GM19328 (cell line): ENCODE results near the gene PHETA1.
"Not testable (repeated sequence)": the region's sequence is repeated elsewhere in the genome, so short reads cannot be mapped to it uniquely, and the experiment has no call there.

Source experiments
- ATAC-seq: cut with Tn5 transposase; IDR thresholded peaks from one replicate; pipeline ENCODE4 v1.9.1; 2021; ENCODE audit warnings: mild to moderate bottlenecking, moderate library complexity; ENCODE audit not compliant: unreplicated experiment

PHETA1 gene

GRCh38 chr12:111373231-111373630 lies 4.3 kb upstream of the PHETA1 start:
- ATAC-seq, result not testable (repeated sequence)

DNA sequence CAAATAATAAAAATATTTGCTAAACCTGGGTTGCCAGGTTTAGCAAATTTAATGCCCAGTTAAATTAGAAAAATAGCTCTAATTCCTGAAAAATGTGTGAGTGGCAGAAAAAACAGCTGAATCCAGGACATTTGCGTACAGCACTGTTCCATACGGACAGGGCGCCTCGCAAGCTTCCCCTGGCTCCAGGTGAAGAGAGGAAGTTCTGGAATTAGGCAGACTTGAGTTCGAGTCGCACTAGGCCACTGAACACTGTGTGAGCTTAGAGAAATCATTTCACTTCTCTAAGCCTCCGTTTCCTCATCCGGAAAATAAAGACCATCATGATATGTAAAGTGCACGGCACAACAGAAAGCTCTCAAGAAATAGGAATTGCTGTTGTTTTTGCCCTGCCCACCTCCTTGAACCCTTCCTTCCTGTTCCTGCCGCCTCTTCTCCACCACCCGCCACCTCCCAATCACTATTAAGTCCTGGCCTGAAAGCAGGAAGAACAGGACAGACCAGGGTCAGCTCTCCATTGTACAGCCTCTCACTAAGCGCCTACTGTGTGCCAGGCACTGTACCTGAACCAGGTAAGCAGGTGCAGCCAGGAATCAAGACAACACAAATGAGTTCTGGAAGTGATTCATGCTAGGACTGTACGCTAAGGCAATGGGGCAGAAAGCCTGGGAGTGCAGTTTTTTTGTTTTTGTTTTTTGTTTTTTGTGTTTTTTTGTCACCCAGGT lies 763 bp upstream of the PHETA1 start:
- ATAC-seq, result no peak

GRCh38 chr12:111368291-111368787 lies 556 bp downstream of the PHETA1 start:
- ATAC-seq, result no peak

DNA sequence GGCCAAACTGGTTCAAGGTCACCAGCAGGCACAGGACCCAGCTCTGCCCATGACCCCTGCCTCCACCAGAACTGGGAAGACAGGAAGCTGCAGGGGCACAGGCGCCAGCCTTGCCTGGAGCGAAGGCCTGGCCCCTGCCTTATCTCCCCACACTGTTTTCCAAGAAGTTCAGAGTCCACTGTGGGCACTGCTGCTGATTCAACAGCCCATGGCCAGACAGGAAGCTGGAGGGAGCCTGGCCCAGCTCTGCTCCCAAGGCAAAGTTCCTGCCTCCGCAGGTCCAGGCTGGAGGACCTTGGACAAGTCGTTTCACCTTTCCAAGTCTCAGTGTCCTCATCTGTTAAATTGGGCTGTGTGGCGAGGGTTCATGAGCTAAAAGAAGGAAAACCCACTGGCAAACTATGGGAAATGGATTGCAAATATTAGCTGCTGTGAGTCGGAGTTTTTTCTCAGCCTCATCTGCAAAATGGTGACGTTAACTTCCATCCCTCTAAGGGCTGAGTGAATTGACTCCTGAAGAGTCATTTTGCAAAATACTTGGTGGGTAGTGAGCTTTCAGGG lies 1.2 kb downstream of the PHETA1 start:
- ATAC-seq, result no peak

- no peak for ATAC-seq
Observed at GRCh38 chr12:111366583-111366982, 2.3 kb downstream of the PHETA1 start.

GRCh38 chr12:111366075-111366474 lies 2.8 kb downstream of the PHETA1 start:
- no peak for ATAC-seq

- ATAC-seq, result no peak
Observed at GRCh38 chr12:111363578-111363977, 5.3 kb downstream of the PHETA1 start.

DNA sequence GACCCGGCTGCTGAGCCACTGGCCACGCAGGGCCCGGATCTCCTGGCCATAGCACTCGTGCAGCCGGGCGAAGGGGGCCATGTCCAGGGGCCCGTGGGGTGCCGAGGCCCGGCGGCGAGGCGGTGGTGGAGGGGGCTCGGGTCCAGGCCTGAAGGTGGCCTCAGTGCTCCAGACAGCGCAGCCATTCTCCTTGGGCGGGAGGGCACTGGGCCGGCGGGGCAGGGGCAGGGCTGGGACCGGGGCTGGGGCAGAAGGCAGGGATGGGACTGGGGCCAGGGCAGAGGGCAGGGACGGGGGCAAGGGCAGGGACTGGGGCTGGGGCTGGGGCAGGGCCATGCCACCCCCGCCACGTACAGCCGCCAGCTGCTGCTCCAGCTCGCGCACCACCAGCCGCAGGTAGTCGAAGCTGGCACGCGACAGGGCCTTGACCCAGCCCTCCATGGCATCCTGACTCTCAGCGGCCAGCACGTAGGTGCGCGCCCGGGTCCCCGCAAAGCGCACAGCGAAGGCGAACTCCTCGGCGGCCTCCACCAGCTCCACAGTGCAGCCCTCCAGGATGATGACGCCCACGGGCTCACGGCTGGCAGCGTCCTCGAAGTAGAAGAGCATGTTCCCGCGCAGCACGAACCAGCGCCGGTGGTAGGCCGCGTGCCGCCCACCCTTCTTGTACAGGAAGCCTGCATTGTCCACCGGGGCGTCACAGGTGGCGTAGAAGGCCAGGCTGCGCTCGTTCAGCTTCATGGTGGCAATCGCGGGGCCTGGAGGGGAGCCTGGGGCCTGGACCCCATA lies 6.0 kb downstream of the PHETA1 start:
- no peak for ATAC-seq

DNA sequence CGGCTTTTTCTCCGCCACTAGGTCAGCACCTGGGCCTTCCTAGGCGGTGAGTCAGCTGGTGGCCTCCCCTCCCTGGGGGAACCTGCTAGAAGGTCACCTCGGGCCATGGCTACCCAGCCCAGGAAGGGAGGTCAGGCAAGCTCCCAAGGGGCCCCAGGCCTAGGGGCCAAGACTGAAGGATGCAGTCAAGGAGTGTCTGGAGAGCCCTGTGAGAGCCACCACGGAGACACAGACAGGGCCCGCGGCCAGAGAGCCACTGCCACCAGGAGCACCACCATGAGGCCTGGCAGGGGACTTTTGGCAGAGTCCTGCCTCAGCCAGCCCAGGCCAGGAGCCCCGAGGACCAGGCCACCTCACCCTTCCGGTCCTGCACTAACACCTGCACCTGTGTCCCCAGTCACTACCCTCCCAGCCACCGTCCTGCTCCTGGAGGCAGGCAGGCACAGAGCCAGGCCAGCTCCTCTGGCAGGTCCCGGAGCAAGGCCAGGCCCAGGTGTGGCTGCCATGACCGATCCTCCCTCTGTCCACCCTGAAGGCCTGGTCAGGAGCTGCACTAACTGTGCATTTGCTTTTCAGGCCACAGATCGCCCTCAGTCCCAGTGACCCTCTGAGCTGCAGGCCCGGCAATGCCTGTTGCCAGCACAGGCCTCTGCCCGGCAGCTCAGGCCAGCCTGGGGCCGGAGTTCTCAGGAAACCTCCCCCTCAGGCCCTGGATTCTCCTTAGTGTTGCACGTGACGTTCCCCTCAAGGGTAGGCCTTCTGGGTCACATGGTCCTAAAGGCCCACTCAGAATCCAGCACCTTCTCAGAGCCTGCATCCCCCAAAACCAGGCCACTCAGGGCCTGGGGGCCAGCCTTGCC lies 6.9 kb downstream of the PHETA1 start:
- ATAC-seq, result no peak

DNA sequence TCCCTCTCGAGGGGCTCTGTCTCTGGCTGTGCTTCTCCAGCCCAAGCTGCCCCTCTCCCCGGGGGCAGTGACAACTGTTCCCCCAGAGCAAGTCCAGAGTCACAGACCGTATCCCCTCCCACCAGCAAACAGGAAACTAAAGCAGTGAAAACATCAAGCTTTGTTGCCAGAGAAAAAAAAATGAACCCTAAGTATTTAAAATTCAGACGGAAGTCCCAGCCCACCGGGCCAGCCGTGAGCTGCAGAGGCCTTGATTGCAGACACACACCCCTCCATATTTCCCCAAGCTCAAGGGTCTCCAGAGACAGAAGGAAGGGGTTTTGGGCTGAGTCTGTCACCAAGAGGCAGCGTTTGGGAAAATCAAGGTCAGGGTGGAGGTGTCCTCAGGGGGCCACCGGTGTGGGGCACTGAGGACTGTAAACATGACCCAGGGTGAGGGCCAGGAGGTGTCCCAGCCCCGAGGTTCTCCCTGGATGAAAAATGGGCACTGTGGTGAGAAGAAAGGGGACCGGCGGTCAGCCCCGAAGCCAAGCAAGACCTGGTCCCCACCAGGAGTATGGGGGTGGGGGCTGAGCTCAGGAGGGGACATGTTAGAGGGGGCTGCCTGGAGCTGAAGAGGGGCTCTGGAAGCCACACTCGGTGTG lies 7.7 kb downstream of the PHETA1 start:
- ATAC-seq, result no peak

DNA sequence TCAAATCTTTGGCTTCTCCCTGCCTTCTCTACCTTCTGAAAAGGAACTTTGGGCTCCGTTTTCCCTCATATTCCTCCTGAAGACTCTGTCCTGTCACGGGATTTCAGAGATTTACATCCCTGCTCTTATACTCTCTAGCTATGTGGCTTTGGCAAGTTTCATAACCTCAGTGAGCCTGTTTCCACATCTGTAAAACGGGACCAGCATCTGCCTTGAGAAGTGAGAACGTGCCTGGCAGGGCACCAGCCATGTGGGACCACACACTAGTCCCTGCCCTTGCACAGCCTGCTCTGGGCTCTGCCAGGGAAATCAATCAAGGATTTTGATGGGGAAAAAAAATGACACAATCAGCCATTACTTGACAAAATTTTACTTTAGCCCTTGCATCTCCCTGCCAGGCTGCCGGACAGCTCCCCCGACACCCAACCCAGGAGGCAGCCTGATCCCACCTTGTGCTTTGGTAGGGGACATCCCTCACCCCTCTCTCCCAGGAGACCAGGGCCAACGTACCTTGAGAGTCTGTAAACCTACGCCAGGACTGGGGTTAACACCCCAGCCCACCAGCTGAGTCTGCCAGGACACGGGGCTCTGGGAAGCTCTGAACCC lies 8.5 kb downstream of the PHETA1 start:
- ATAC-seq, result no peak

DNA sequence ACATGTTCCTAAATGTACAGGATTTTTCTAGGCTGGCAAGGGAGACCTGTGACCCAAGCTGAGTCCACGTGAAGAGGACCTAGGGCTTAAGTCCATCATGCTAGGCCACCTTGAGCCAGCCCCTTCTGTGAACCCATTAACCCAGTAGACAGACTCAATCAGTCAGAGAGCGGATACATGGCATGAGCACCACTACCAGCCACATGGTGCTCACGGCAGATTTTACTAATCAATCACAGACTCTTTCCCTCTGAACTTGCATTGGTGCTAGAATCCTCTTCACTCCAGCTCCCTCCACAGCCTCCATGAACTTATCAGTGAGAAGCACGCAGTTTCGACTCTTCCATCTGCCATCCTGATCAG lies 9.0 kb downstream of the PHETA1 start:
- ATAC-seq, result no peak

DNA sequence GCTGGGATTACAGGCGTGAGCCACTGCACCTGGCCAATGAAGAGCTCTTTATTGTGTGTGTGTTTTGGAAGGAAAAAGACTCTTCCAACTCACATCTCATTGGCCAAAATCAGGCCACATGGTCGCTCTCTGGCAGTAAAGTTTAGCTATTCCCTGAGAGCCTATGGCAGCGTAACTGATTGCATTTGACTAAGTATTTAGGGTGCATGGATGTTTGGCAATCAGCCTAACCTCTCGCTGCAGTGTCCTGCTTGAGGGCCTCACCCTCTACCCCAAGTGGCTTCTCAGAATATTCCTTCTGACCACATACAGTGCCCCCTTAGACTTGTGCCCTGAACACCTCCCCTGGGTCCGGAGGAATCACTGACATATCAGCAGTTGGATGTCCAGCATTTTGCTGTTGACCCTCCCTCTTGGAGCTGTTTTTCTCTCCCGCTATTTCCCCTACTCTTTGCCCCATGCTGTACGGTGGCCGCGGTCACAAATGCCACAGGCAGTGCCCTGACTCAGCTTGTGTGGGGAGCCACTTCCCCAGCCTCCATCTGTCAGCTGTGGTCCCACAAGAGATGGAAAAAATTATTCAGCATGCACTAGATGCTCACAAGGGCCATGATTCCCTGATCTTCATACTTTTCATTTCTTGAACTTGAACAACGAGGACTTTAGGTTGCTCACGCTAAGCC lies 9.5 kb downstream of the PHETA1 start:
- no peak for ATAC-seq

DNA sequence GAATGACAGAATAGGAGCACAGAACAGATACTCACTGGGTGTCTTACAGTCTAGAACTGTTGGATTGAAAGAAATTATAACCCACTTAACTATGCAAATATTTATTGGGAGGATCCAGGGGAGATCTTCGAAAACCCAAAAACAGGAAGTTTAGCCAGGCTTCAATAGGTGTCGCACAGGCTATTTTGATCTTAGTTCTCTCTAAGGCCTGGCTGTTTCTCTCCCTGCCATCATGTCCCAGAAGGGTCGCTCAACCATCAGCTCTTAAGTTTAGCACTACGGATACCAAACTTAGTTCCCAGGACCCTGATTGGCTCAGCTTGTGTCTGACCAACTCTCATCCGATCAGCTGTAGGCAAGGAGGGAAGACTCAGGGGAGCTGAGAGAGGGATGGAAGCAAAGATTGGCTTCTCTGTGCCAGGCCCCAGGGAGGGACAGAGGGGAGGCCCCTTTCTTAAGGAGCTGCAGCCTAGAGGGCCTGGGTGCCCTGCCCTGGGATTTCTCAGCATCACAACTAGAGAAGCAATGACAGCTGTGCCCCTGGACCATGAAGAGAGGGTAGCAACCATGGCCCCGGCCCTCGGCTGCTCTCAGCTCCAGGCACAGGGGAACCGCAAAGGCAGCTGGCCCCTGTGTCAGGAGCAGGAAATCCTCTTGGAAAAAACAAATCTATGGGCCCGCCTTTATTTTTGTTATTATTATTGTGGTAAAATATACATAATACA lies 13.5 kb downstream of the PHETA1 start:
- ATAC-seq, result no peak

DNA sequence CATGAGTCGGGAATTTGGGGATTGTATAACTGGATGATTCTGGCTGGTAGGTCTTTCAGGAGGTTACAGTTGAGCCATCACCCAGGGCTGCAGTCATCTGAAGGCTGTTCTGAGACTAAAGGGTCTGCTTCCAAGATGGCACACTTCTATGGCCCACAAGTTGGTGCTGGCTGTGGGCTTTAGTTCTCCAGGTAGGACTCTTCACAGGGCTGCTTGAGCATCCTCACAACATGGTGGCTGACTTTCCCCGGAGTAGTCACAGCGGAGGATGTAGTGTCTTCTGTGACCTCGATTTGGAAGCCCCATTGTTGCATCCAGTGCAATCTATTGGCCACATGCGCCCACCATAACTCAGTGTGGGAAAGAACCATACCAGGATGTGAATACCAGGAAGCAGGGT lies 14.4 kb downstream of the PHETA1 start:
- ATAC-seq, result no peak

DNA sequence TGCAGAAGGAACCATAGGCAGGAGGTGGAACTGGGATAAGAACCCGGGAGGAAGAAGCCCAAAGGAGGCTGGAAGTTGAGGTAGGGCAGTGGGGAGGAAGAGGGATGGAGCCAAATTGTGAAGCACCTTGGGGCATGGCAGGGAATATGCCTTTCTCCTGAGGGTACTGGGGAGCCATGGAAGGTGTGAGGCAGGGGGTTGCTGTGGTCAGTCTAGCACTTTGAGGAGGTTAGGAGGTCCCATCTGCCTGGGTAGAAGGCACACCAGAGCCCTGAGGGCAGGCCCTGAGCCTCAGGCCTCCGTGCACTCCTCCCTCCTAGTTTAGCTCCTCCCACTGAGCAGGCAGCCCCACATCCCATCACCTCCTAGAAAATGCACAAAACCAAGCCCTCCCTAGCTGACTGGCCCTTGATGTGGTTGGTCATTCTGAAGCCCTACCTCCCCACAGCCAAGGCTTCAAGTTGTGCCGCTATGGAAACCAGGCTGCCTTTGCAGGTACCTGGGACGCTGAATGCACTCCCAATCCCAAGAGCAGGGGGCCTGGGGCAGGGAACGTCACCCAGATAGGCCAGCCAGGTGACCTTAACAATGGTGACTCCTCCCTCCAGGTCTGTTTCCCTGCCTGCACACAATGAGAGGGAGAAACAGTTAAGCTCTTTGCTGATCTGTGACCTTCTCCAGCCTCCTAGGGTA lies 15.1 kb downstream of the PHETA1 start:
- ATAC-seq, result no peak

GRCh38 chr12:111353026-111353425 lies 15.9 kb downstream of the PHETA1 start:
- no peak for ATAC-seq

GRCh38 chr12:111352296-111352993 lies 16.4 kb downstream of the PHETA1 start:
- no peak for ATAC-seq
